Thoracic aorta (tissue), 2 donors: ENCODE results near the gene KRT75. TPM values are rescaled to one million over a fixed set of nuclear protein-coding genes. Genes with fewer than 3 reads are reported as not detected.
"Not testable (repeated sequence)": the region's sequence is repeated elsewhere in the genome, so short reads cannot be mapped to it uniquely, and the experiment has no call there.

Experiments
- ATAC-seq: fragments of 150-250 bp; one replicate; pipeline ENCODE4 v1.8.0; 2017; ENCODE audit warnings: low read depth; ENCODE audit not compliant: insufficient number of reproducible peaks, low FRiP score
- DNase-seq: peaks from one replicate; pipeline ENCODE4 v3.0.0-alpha.2; 2020; ENCODE audit warnings: low spot score
- H3K27ac ChIP-seq, 2 donors: fragments of 200-600 bp; sonication (generic); 1 replicate in 1 of 2; 2 replicates in 1 of 2; pipeline ENCODE4 v1.5.1; 2016; ENCODE audit warnings: mild to moderate bottlenecking in 2 of 2, moderate library complexity in 2 of 2
- H3K27me3 ChIP-seq: fragments of 200-600 bp; sonication (generic); replicated peaks from 2 replicates; pipeline ENCODE4 v1.6.0; 2016; ENCODE audit warnings: mild to moderate bottlenecking; ENCODE audit not compliant: insufficient read depth
- H3K36me3 ChIP-seq: fragments of 200-600 bp; sonication (generic); one replicate; pipeline ENCODE4 v1.5.1; 2016
- H3K4me1 ChIP-seq, 2 donors: fragments of 200-600 bp; sonication (generic); 1 replicate in 1 of 2; 2 replicates in 1 of 2; pipeline versions ENCODE4 v1.5.1 to v1.6.0; 2016; ENCODE audit warnings: low read depth in 2 of 2, mild to moderate bottlenecking in 1 of 2; ENCODE audit not compliant: control insufficient read depth in 1 of 2
- H3K4me3 ChIP-seq: fragments of 200-600 bp; sonication (generic); 2 replicates; pipeline ENCODE4 v1.5.1; 2016; ENCODE audit warnings: mild to moderate bottlenecking
- H3K9me3 ChIP-seq: fragments of 200-600 bp; sonication (generic); 2 replicates; pipeline ENCODE4 v1.5.1; 2016
- CTCF ChIP-seq: fragments of 200-600 bp; sonication (generic); IDR thresholded peaks from one replicate; pipeline ENCODE4 v1.5.1; 2019; ENCODE audit warnings: antibody characterized with exemption
- total RNA-seq, 2 donors: library from RNA; depleted of rRNA; stranded (reverse); fragments of >200 nt; gene quantifications; one replicate each; pipeline versions ENCODE4 v1.1.0 to v1.2.3, GENCODE V29; 2016

The KRT75 gene
- total RNA-seq, 2 donors from 2014 or later = not detected

GRCh38 chr12:52411815-52412214 is 22.4 kb downstream of the KRT75 start:
- DNase-seq (no peak), ATAC-seq (no peak)
- no peak overlapping the region for H3K4me3 ChIP-seq
- no peaks in the 10 kb centered on the region for H3K9me3 ChIP-seq
- no peaks in the 10 kb centered on the region for H3K36me3 ChIP-seq
- no peak overlapping the region for H3K27ac ChIP-seq
- no peaks in the 10 kb centered on the region for H3K27me3 ChIP-seq
- H3K4me1 ChIP-seq = no peaks in the 10 kb centered on the region
- no peak for TF ChIP-seq CTCF

GRCh38 chr12:52410589-52411248 is 23.5 kb downstream of the KRT75 start:
- not testable (repeated sequence) for H3K4me3 ChIP-seq, H3K4me1 ChIP-seq, H3K36me3 ChIP-seq, H3K27me3 ChIP-seq, ATAC-seq, H3K27ac ChIP-seq, DNase-seq, H3K9me3 ChIP-seq

- DNase-seq = no peak
- Histone ChIP-seq H3K4me1 (no peaks in the 10 kb centered on the region), H3K27me3 (no peaks in the 10 kb centered on the region), H3K27ac (no peak overlapping the region), H3K9me3 (no peaks in the 10 kb centered on the region), H3K36me3 (no peaks in the 10 kb centered on the region), H3K4me3 (no peak overlapping the region)
- no peak for ATAC-seq
- TF ChIP-seq CTCF = no peak
These were observed 26.3 kb downstream of the KRT75 start for GRCh38 chr12:52407918-52408317.

GRCh38 chr12:52405922-52406385 is 28.2 kb downstream of the KRT75 start, which contains the start of gene KRT82:
Gene KRT82 (minus strand): TSS chr12:52406335. CDS start chr12:52406277, 58 bp downstream.
- TF ChIP-seq CTCF = no peak
- Histone ChIP-seq H3K36me3 (no peaks in the 10 kb centered on the region), H3K27me3 (no peaks in the 10 kb centered on the region), H3K9me3 (no peaks in the 10 kb centered on the region), H3K27ac (no peak within 1 kb of the TSS), H3K4me1 (no peaks in the 10 kb centered on the region), H3K4me3 (no peak within 1 kb of the TSS)
- ATAC-seq (no peak), DNase-seq (no peak)

- no peak overlapping the region for H3K27ac ChIP-seq
These were observed 29.2 kb downstream of the KRT75 start for GRCh38 chr12:52404951-52405350.

More at GRCh38 chr12:52404951-52405350, 29.2 kb downstream of the KRT75 start:
- Histone ChIP-seq H3K4me3 (no peak overlapping the region), H3K4me1 (no peaks in the 10 kb centered on the region), H3K9me3 (no peaks in the 10 kb centered on the region), H3K36me3 (no peaks in the 10 kb centered on the region), H3K27me3 (no peaks in the 10 kb centered on the region)
- ATAC-seq (no peak), DNase-seq (no peak)
- no peak for TF ChIP-seq CTCF
